Measurements from ENCODE around the gene NCAPG2.

DNA sequence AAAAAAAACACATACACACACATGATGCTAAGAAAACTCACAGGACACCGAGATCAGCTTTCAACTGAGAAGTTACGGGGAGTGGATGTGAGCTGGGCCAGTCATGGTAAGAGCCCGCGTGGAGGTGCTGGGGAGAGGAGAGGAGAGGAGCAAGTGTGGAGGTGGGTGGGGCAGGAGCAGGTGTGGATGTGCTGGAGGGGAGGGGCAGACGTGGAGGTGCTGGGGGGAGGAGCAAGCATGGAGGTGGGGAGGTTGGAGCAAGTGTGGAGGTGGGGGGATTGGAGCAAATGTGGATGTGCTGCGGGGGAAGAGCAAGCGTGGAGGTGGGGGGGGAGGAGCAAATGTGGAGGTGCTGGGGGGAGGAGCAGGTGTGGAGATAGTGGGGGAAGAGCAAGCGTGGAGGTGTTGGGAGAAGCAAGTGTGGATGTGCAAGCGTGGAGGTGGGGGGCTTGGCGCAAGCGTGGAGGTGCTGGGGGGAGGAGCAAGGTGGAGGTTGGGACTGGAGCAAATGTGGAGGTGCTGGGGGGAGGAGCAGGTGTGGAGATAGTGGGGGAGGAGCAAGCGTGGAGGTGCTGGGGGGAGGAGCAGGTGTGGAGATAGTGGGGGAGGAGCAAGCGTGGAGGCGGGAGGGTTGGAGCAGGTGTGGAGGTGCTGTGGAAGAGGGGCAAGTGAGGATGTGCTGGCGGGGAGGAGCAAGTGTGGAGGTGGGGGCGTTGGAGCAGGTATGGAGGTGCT lies 24.5 kb upstream of the NCAPG2 start:
- TF ChIP-seq, protein P1, sequence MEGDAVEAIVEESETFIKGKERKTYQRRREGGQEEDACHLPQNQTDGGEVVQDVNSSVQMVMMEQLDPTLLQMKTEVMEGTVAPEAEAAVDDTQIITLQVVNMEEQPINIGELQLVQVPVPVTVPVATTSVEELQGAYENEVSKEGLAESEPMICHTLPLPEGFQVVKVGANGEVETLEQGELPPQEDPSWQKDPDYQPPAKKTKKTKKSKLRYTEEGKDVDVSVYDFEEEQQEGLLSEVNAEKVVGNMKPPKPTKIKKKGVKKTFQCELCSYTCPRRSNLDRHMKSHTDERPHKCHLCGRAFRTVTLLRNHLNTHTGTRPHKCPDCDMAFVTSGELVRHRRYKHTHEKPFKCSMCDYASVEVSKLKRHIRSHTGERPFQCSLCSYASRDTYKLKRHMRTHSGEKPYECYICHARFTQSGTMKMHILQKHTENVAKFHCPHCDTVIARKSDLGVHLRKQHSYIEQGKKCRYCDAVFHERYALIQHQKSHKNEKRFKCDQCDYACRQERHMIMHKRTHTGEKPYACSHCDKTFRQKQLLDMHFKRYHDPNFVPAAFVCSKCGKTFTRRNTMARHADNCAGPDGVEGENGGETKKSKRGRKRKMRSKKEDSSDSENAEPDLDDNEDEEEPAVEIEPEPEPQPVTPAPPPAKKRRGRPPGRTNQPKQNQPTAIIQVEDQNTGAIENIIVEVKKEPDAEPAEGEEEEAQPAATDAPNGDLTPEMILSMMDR (conservative IDR thresholded peaks at IDR 0.05) = no peak
- TF ChIP-seq EZH2 (IDR thresholded peaks at IDR 0.05; ENCODE audit: low read depth) = no peak
